Esophagus (tissue), 2 donors: ENCODE data around the gene CCDC40. TPM values are rescaled to one million over a fixed set of nuclear protein-coding genes. Genes with fewer than 3 reads are reported as not detected.

ENCODE experiments used
- H3K27ac ChIP-seq, 2 donors: one replicate each; pipeline ENCODE4 v1.5.1; 2013; ENCODE audit warnings: low read depth in 2 of 2, mild to moderate bottlenecking in 2 of 2, inconsistent platforms in 1 of 2, low read length in 1 of 2, moderate library complexity in 1 of 2
- H3K27me3 ChIP-seq, 2 donors: one replicate each; pipeline ENCODE4 v1.6.1; 2013; ENCODE audit warnings: low read length in 2 of 2, control low read depth in 1 of 2, mild to moderate bottlenecking in 1 of 2; ENCODE audit not compliant: insufficient read depth in 2 of 2, control insufficient read depth in 1 of 2
- H3K36me3 ChIP-seq, 2 donors: one replicate each; pipeline ENCODE4 v1.6.1; 2013; ENCODE audit warnings: low read length in 1 of 2; ENCODE audit not compliant: control insufficient read depth in 2 of 2, insufficient read depth in 2 of 2
- H3K4me1 ChIP-seq, 2 donors: one replicate each; pipeline ENCODE4 v1.6.1; 2013; ENCODE audit warnings: low read length in 1 of 2; ENCODE audit not compliant: control insufficient read depth in 2 of 2, insufficient read depth in 2 of 2
- H3K4me3 ChIP-seq, 2 donors: one replicate each; pipeline ENCODE4 v1.5.1; 2013; ENCODE audit warnings: low read length in 2 of 2, mild to moderate bottlenecking in 2 of 2, low read depth in 1 of 2, moderate library complexity in 1 of 2
- H3K9me3 ChIP-seq, 2 donors: one replicate each; pipeline ENCODE4 v1.6.1; 2013; ENCODE audit warnings: mild to moderate bottlenecking in 2 of 2, low read depth in 1 of 2, low read length in 1 of 2, moderate library complexity in 1 of 2; ENCODE audit not compliant: control insufficient read depth in 2 of 2, insufficient read depth in 1 of 2
- WGBS, 2 donors: extraction: QIAGEN DNeasy Blood & Tissue Kit; methylation state at CpG; one replicate each; pipeline ENCODE4 v1.1.7; 2013; 5-methylcytosine and 5-hydroxymethylcytosine counted together
- polyA plus RNA-seq, 2 donors: library from polyadenylated mRNA; stranded (reverse); fragments of 200-250 nt; gene quantifications; one replicate each; pipeline ENCODE4 v1.2.3, GENCODE V29; 2013
- donor health status: healthy with polysubstance abuse.
- donor health status: Bipolar disorder and iron deficiency.

Gene CCDC40
- polyA plus RNA-seq, 2 donors: 0.48 to 1.3 TPM

DNA sequence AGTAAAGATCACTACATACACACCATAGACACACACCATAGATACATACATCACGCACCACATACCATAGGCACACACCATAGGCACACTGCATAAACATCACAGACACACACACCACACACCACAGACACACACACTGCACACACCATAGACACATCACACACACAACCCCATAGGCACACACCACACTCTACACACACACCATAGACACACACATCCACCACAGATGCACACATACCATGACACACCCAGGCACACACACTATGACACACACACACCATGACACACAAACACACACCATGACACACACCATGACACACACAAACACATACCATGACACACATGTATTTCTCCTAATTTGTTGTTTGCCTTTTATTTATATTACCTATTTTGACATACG, 14.8 kb upstream of the CCDC40 start:
- H3K4me3 ChIP-seq: no peak overlapping the region
- H3K27me3 ChIP-seq: no peaks in the 10 kb centered on the region
- peaks cover under 1 to 13% of the 10 kb centered on the region in 2 donors for H3K4me1 ChIP-seq
- peaks cover 0 to 2% of the 10 kb centered on the region in 2 donors for H3K36me3 ChIP-seq
- WGBS, 2 donors: 95 to 97% methylated on average over 2 of the region's 2 CpGs
- H3K9me3 ChIP-seq: no peaks in the 10 kb centered on the region
- H3K27ac ChIP-seq: no peak overlapping the region

- H3K4me3 ChIP-seq: no peak overlapping the region
- H3K4me1 ChIP-seq: peaks cover 3 to 16% of the 10 kb centered on the region in 2 donors
- WGBS, 2 donors: 51 to 65% methylated on average over 42 to 43 of the region's 43 CpGs
- no peaks in the 10 kb centered on the region for H3K27me3 ChIP-seq
- H3K9me3 ChIP-seq: no peaks in the 10 kb centered on the region
- peaks cover 0 to 2% of the 10 kb centered on the region in 2 donors for H3K36me3 ChIP-seq
- no peak overlapping the region for H3K27ac ChIP-seq
Observed at GRCh38 chr17:80023481-80024205, 12.8 kb upstream of the CCDC40 start.

DNA sequence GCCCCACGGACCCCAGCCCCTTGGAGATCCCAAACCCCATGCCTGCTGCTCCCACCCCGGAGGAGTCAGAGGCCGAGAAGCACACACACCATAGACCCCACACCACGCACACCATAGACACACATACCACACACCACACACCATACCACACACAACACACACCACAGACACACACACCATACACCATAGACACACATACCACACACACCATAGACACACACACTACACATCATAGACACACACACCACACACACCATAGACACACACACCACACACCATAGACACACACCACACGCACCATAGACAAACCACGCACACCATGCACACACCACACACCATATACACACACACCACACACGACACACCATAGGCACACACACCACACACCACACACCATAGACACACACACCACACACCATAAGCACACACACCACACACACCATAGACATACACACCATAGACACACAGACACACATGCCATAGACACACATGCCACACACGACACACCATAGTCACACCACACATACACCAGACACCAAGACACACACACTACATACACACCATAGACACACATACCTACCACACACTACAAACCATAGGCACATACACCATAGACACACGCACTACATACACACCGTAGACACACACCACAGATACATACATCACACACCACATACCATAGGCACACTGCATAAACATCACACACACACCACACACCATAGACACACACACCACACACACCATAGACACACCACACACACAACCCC, 12.1 kb upstream of the CCDC40 start:
- H3K27ac ChIP-seq: no peak overlapping the region
- H3K9me3 ChIP-seq: no peaks in the 10 kb centered on the region
- H3K27me3 ChIP-seq: no peaks in the 10 kb centered on the region
- H3K4me3 ChIP-seq: no peak overlapping the region
- WGBS, 2 donors: 55 to 56% methylated on average over 10 of the region's 10 CpGs
- peaks cover 3 to 20% of the 10 kb centered on the region in 2 donors for H3K4me1 ChIP-seq
- H3K36me3 ChIP-seq: peaks cover 0 to 2% of the 10 kb centered on the region in 2 donors

DNA sequence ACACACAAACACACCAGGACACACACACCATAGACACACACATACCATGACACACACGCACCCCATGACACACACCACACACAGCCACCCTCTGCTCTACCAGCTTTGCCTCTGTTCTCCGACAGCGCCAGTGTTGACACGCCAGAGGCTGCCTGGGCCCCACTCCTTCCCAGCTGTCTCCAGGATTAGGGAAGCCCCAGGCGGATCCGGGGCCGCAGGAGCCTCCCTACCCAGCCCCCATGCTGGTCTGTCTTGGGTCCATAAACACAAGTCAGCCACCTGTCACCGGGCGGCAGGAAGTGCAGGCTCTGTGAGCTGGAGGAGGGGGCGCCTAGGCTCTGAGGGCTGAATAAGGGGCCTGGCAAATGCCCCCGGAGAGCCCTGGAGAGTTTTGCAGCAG, 11.3 kb upstream of the CCDC40 start:
- no peak overlapping the region for H3K27ac ChIP-seq
- 46 to 48% methylated on average over 11 of the region's 11 CpGs for WGBS, 2 donors
- H3K36me3 ChIP-seq: peaks cover 0 to 2% of the 10 kb centered on the region in 2 donors
- no peak overlapping the region for H3K4me3 ChIP-seq
- peaks cover 3 to 21% of the 10 kb centered on the region in 2 donors for H3K4me1 ChIP-seq
- H3K27me3 ChIP-seq: no peaks in the 10 kb centered on the region
- H3K9me3 ChIP-seq: no peaks in the 10 kb centered on the region

- 71 to 78% methylated on average over 10 of the region's 10 CpGs for WGBS, 2 donors
- peaks cover 3 to 26% of the 10 kb centered on the region in 2 donors for H3K4me1 ChIP-seq
Observed at GRCh38 chr17:80025796-80026195, 10.6 kb upstream of the CCDC40 start.

GRCh38 chr17:80026359-80027042, 9.9 kb upstream of the CCDC40 start:
- Histone ChIP-seq H3K4me3 (no peak overlapping the region), H3K4me1 (peaks cover 3 to 31% of the 10 kb centered on the region in 2 donors), H3K9me3 (no peaks in the 10 kb centered on the region), H3K36me3 (peaks cover 0 to 2% of the 10 kb centered on the region in 2 donors), H3K27me3 (no peaks in the 10 kb centered on the region), H3K27ac (no peak overlapping the region)
- 61 to 64% methylated on average over 10 of the region's 10 CpGs for WGBS, 2 donors

More at GRCh38 chr17:80025796-80026195, 10.6 kb upstream of the CCDC40 start:
- H3K9me3 ChIP-seq: no peaks in the 10 kb centered on the region
- no peak overlapping the region for H3K4me3 ChIP-seq
- no peak overlapping the region for H3K27ac ChIP-seq
- H3K36me3 ChIP-seq: peaks cover 0 to 2% of the 10 kb centered on the region in 2 donors
- no peaks in the 10 kb centered on the region for H3K27me3 ChIP-seq

DNA sequence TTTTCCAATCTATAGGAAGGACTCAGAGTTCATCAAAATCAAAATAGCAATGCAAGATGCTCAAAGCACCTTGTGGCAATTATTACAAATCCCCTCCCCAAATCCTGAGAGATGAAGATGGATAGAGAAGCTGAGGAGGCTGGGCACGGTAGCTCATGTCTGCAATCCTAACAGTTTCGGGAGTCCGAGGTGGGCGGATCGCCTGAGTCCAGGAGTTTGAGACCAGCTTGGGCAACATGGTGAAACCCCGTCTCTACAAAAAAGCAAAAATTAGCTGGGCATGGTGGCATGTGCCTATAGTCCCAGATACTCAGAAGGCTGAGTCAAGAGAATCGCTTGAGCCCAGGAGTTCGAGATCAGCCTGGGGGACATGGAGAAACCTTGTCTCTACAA, 9.4 kb upstream of the CCDC40 start:
- Histone ChIP-seq H3K36me3 (no peaks in the 10 kb centered on the region), H3K4me1 (peaks cover 3 to 33% of the 10 kb centered on the region in 2 donors), H3K4me3 (no peak overlapping the region), H3K27me3 (no peaks in the 10 kb centered on the region), H3K27ac (no peak overlapping the region), H3K9me3 (no peaks in the 10 kb centered on the region)
- WGBS, 2 donors: 94 to 97% methylated on average over 8 of the region's 8 CpGs

DNA sequence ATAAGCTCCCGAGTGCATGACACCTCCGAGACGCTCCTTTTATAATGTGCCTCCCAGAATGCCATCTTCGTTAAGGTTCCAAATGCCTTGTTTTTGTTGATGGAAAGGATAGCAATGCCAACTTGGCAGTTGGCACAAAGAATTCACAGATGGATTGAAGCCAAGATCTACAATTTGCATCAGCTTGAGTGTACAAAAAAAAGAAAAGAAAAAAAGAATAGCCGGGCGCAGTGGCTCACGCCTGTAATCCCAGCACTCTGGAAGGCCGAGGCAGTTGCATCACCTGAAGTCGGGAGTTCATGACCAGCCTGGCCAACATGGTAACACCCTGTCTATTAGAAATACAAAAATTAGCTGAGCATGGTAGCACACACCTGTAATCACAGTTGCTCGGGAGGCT, 8.4 kb upstream of the CCDC40 start:
- Histone ChIP-seq H3K4me1 (peaks cover 3 to 33% of the 10 kb centered on the region in 2 donors), H3K27me3 (no peaks in the 10 kb centered on the region), H3K9me3 (no peaks in the 10 kb centered on the region), H3K36me3 (no peaks in the 10 kb centered on the region), H3K27ac (no peak overlapping the region), H3K4me3 (no peak overlapping the region)
- 54 to 63% methylated on average over 10 of the region's 10 CpGs for WGBS, 2 donors

DNA sequence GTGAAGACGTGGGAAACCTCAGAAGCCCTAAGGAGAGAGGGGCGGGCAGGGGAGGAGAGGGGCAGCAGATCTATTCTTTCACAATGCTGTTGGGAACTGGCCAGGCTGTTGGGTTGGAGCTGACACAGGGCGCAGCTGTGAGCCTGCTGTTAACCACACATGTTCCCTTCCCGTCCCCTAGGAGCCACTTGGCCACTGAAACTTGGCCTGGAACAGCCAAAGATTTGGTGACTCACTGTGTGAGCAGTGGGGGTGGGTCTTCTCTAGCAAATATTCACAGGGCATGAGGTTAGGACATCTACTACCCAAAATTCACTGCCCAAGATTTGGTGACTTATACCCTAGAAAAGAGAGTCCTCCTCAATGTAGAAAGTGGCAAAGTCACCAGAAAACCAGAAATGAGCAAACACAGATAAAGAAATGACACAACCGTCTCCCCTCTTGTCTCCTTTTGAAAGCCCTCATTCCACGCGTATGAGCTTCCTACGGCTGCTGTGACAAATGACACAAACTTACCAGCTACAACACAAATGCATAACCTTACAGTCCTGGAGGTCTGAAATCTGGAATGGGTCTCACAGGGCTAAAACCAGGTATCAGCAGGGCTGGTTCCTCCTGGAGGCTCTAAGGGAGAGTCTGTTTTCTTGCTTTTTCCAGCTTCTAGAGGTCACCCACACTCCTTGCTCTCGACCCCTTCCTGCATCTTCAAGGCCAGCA, 7.0 kb upstream of the CCDC40 start:
- Histone ChIP-seq H3K36me3 (no peaks in the 10 kb centered on the region), H3K27ac (peak overlapping the region; percentile 32 to 40), H3K9me3 (no peaks in the 10 kb centered on the region), H3K27me3 (no peaks in the 10 kb centered on the region), H3K4me1 (peaks cover 3 to 31% of the 10 kb centered on the region in 2 donors), H3K4me3 (no peak overlapping the region)
- 63 to 64% methylated on average over 9 of the region's 9 CpGs for WGBS, 2 donors
